ENCODE results near the gene SYNGR1.

The SYNGR1 gene

GRCh38 chr22:39422101-39422500, 72.3 kb downstream of the SYNGR1 start:
- DNase-seq = no peak
- Histone ChIP-seq H2AFZ (ENCODE audit: insufficient read depth, low read length, poor library complexity) (no peak overlapping the region), H4K12ac (ENCODE audit: low read depth, low read length) (no peak overlapping the region), H3K36me3 (ENCODE audit: control insufficient read depth in 1 of 2, insufficient read depth in 2 of 2, low read length in 2 of 2) (peaks cover 41 to 51% of the 10 kb centered on the region in 2 experiments), H3K79me1 (ENCODE audit: low read length) (no peaks in the 10 kb centered on the region), H2BK120ac (ENCODE audit: insufficient read depth, low read length, poor library complexity) (no peak overlapping the region), H3K79me2 (ENCODE audit: control insufficient read depth, insufficient read depth, low read length, poor library complexity) (no peaks in the 10 kb centered on the region), H2AK5ac (ENCODE audit: low read length) (no peak overlapping the region), H3K4me1 (ENCODE audit: control insufficient read depth in 1 of 2, insufficient read depth in 2 of 2, low read length in 2 of 2) (no peaks in the 10 kb centered on the region), H3K14ac (ENCODE audit: low read length) (no peak overlapping the region), H3K4me2 (ENCODE audit: low read length) (no peak overlapping the region), H3K27ac (ENCODE audit: low read depth, low read length) (no peak overlapping the region), H3K27me3 (ENCODE audit: insufficient read depth, low read length) (no peaks in the 10 kb centered on the region), H4K8ac (ENCODE audit: low read depth, low read length) (no peak overlapping the region), H4K91ac (ENCODE audit: low read depth, low read length) (no peak overlapping the region), H2BK12ac (ENCODE audit: low read length) (no peak overlapping the region), H2BK5ac (ENCODE audit: low read depth, low read length, poor library complexity) (no peak overlapping the region), H3K4me3 (ENCODE audit: low read depth, low read length) (no peak overlapping the region), H3K9ac (ENCODE audit: low read length) (no peak overlapping the region), H3K23ac (ENCODE audit: low read length) (no peak overlapping the region), H3K18ac (ENCODE audit: low read length) (no peak overlapping the region), H3K9me3 (ENCODE audit: insufficient read depth, low read depth, low read length) (no peaks in the 10 kb centered on the region), H3K4ac (ENCODE audit: low read depth, low read length) (no peak overlapping the region)
- WGBS (ENCODE audit: extremely low coverage, insufficient coverage, insufficient read length) = no CpG with 5 or more reads among the region's 7 CpGs

GRCh38 chr22:39422721-39423120, 72.9 kb downstream of the SYNGR1 start:
- no peak overlapping the region for H3K4ac ChIP-seq (ENCODE audit: low read depth, low read length)
- H3K23ac ChIP-seq (ENCODE audit: low read length) = no peak overlapping the region
- no peak overlapping the region for H2AK5ac ChIP-seq (ENCODE audit: low read length)
- peaks cover 1 to 2% of the 10 kb centered on the region in 2 experiments for H3K4me1 ChIP-seq (ENCODE audit: control insufficient read depth in 1 of 2, insufficient read depth in 2 of 2, low read length in 2 of 2)
- DNase-seq = no peak
- no peak overlapping the region for H3K18ac ChIP-seq (ENCODE audit: low read length)
- no peak overlapping the region for H4K91ac ChIP-seq (ENCODE audit: low read depth, low read length)
- no peak overlapping the region for H3K9ac ChIP-seq (ENCODE audit: low read length)
- no peaks in the 10 kb centered on the region for H3K9me3 ChIP-seq (ENCODE audit: insufficient read depth, low read depth, low read length)
- no peak overlapping the region for H2AFZ ChIP-seq (ENCODE audit: insufficient read depth, low read length, poor library complexity)
- H3K27me3 ChIP-seq (ENCODE audit: insufficient read depth, low read length) = no peaks in the 10 kb centered on the region
- H3K27ac ChIP-seq (ENCODE audit: low read depth, low read length) = no peak overlapping the region
- H4K12ac ChIP-seq (ENCODE audit: low read depth, low read length) = no peak overlapping the region
- H3K36me3 ChIP-seq (ENCODE audit: control insufficient read depth in 1 of 2, insufficient read depth in 2 of 2, low read length in 2 of 2) = peaks cover 40 to 47% of the 10 kb centered on the region in 2 experiments
- H3K79me1 ChIP-seq (ENCODE audit: low read length) = peaks cover 2% of the 10 kb centered on the region
- no peak overlapping the region for H2BK5ac ChIP-seq (ENCODE audit: low read depth, low read length, poor library complexity)
- peaks cover under 1% of the 10 kb centered on the region for H3K79me2 ChIP-seq (ENCODE audit: control insufficient read depth, insufficient read depth, low read length, poor library complexity)
- WGBS (ENCODE audit: extremely low coverage, insufficient coverage, insufficient read length) = no CpG with 5 or more reads among the region's 6 CpGs
- no peak overlapping the region for H2BK120ac ChIP-seq (ENCODE audit: insufficient read depth, low read length, poor library complexity)
- no peak overlapping the region for H3K14ac ChIP-seq (ENCODE audit: low read length)
- no peak overlapping the region for H3K4me3 ChIP-seq (ENCODE audit: low read depth, low read length)
- no peak overlapping the region for H4K8ac ChIP-seq (ENCODE audit: low read depth, low read length)
- no peak overlapping the region for H2BK12ac ChIP-seq (ENCODE audit: low read length)
- no peak overlapping the region for H3K4me2 ChIP-seq (ENCODE audit: low read length)

- no peak overlapping the region for H4K8ac ChIP-seq (ENCODE audit: low read depth, low read length)
- peaks cover 31 to 37% of the 10 kb centered on the region in 2 experiments for H3K36me3 ChIP-seq (ENCODE audit: control insufficient read depth in 1 of 2, insufficient read depth in 2 of 2, low read length in 2 of 2)
- no peak overlapping the region for H3K4me2 ChIP-seq (ENCODE audit: low read length)
- H3K27me3 ChIP-seq (ENCODE audit: insufficient read depth, low read length) = no peaks in the 10 kb centered on the region
- no peak overlapping the region for H4K91ac ChIP-seq (ENCODE audit: low read depth, low read length)
- no peak overlapping the region for H3K14ac ChIP-seq (ENCODE audit: low read length)
- no peak overlapping the region for H3K18ac ChIP-seq (ENCODE audit: low read length)
- H3K23ac ChIP-seq (ENCODE audit: low read length) = no peak overlapping the region
- H2BK5ac ChIP-seq (ENCODE audit: low read depth, low read length, poor library complexity) = no peak overlapping the region
- H3K9me3 ChIP-seq (ENCODE audit: insufficient read depth, low read depth, low read length) = no peaks in the 10 kb centered on the region
- H2AK5ac ChIP-seq (ENCODE audit: low read length) = no peak overlapping the region
- peaks cover 4% of the 10 kb centered on the region for H3K79me2 ChIP-seq (ENCODE audit: control insufficient read depth, insufficient read depth, low read length, poor library complexity)
- H2BK120ac ChIP-seq (ENCODE audit: insufficient read depth, low read length, poor library complexity) = no peak overlapping the region
- H3K79me1 ChIP-seq (ENCODE audit: low read length) = peaks cover 10% of the 10 kb centered on the region
- no peak overlapping the region for H3K4me3 ChIP-seq (ENCODE audit: low read depth, low read length)
- H3K4me1 ChIP-seq (ENCODE audit: control insufficient read depth in 1 of 2, insufficient read depth in 2 of 2, low read length in 2 of 2) = peaks cover 11 to 13% of the 10 kb centered on the region in 2 experiments
- no peak overlapping the region for H4K12ac ChIP-seq (ENCODE audit: low read depth, low read length)
- no peak overlapping the region for H2BK12ac ChIP-seq (ENCODE audit: low read length)
- no peak overlapping the region for H3K9ac ChIP-seq (ENCODE audit: low read length)
- no peak overlapping the region for H3K27ac ChIP-seq (ENCODE audit: low read depth, low read length)
- no CpG with 5 or more reads among the region's 3 CpGs for WGBS (ENCODE audit: extremely low coverage, insufficient coverage, insufficient read length)
- DNase-seq = no peak
- H3K4ac ChIP-seq (ENCODE audit: low read depth, low read length) = no peak overlapping the region
- no peak overlapping the region for H2AFZ ChIP-seq (ENCODE audit: insufficient read depth, low read length, poor library complexity)
Observed at GRCh38 chr22:39423976-39424375, 74.2 kb downstream of the SYNGR1 start.

GRCh38 chr22:39426380-39427043, 76.7 kb downstream of the SYNGR1 start:
- Histone ChIP-seq H4K91ac (ENCODE audit: low read depth, low read length) (peak overlapping the region; percentile 17), H4K8ac (ENCODE audit: low read depth, low read length) (no peak overlapping the region), H2AK5ac (ENCODE audit: low read length) (peak overlapping the region; percentile 32), H3K4me1 (ENCODE audit: control insufficient read depth in 1 of 2, insufficient read depth in 2 of 2, low read length in 2 of 2) (peaks cover 14 to 16% of the 10 kb centered on the region in 2 experiments), H3K23ac (ENCODE audit: low read length) (no peak overlapping the region), H3K4ac (ENCODE audit: low read depth, low read length) (no peak overlapping the region), H3K4me3 (ENCODE audit: low read depth, low read length) (no peak overlapping the region), H3K4me2 (ENCODE audit: low read length) (no peak overlapping the region), H4K12ac (ENCODE audit: low read depth, low read length) (no peak overlapping the region), H2BK120ac (ENCODE audit: insufficient read depth, low read length, poor library complexity) (no peak overlapping the region), H2AFZ (ENCODE audit: insufficient read depth, low read length, poor library complexity) (no peak overlapping the region), H3K36me3 (ENCODE audit: control insufficient read depth in 1 of 2, insufficient read depth in 2 of 2, low read length in 2 of 2) (peaks cover 17 to 22% of the 10 kb centered on the region in 2 experiments), H3K27me3 (ENCODE audit: insufficient read depth, low read length) (no peaks in the 10 kb centered on the region), H3K27ac (ENCODE audit: low read depth, low read length) (no peak overlapping the region), H3K9ac (ENCODE audit: low read length) (peak overlapping the region; percentile 47), H3K79me2 (ENCODE audit: control insufficient read depth, insufficient read depth, low read length, poor library complexity) (peaks cover 5% of the 10 kb centered on the region), H2BK5ac (ENCODE audit: low read depth, low read length, poor library complexity) (no peak overlapping the region), H3K18ac (ENCODE audit: low read length) (no peak overlapping the region), H3K14ac (ENCODE audit: low read length) (no peak overlapping the region), H3K9me3 (ENCODE audit: insufficient read depth, low read depth, low read length) (no peaks in the 10 kb centered on the region), H3K79me1 (ENCODE audit: low read length) (peaks cover 13% of the 10 kb centered on the region), H2BK12ac (ENCODE audit: low read length) (no peak overlapping the region)
- DNase-seq = no peak
- no CpG with 5 or more reads among the region's 20 CpGs for WGBS (ENCODE audit: extremely low coverage, insufficient coverage, insufficient read length)

Data from trophoblast cell (in vitro differentiated cells and primary cell).